GM12892 (cell line): ENCODE measurements around the gene CCDC148.

Source experiments
- POLR2A ChIP-seq: IDR thresholded peaks from 2 replicates; pipeline ENCODE4 v1.6.1; 2011; ENCODE audit warnings: low read depth, low read length, control low read depth
- POLR2AphosphoS5 ChIP-seq: IDR thresholded peaks from 2 replicates; pipeline ENCODE4 v1.6.1; 2011; ENCODE audit warnings: low read depth, low read length, control low read depth
- TAF1 ChIP-seq: IDR thresholded peaks from 2 replicates; pipeline ENCODE4 v1.6.1; 2011; ENCODE audit warnings: low read depth, mild to moderate bottlenecking, control low read depth, low read length, borderline replicate concordance

DNA sequence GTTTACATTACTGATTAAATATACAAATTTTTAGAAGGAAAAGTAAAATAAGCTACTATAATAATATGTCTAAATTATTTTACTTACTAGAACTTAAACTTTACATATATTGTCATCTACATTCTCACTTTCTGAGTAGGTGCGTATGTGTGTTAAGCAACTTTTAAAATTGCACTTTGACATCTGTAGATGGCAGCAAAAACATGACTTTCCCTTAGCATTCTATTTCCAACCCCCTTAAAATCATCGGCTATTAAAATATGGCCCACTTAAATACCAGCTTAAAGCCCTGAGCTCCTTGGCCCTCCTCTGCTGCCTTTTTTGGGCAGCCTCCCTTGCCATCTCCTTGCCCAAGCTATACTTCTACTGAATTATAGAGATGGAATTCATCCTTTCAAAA is 276.9 kb downstream of the CCDC148 start:
- no peak for TF ChIP-seq TAF1
- no peak for TF ChIP-seq POLR2A
- no peak for TF ChIP-seq POLR2AphosphoS5
